Measurements from ENCODE around the gene HTR3C.
"Not testable (repeated sequence)": the region's sequence is repeated elsewhere in the genome, so short reads cannot be mapped to it uniquely, and the experiment has no call there.

The HTR3C gene

GRCh38 chr3:184016811-184017671 is 35.8 kb upstream of the HTR3C start:
- Histone ChIP-seq H3K27me3 (no peaks in the 10 kb centered on the region), H3K4me3 (ENCODE audit: low read depth in 1 of 2, low read length in 1 of 2) (peak overlapping the region; percentile 97 to 100), H3K9me3 (no peaks in the 10 kb centered on the region), H3K27ac (peak overlapping the region; percentile 85), H3K36me3 (peaks cover 20% of the 10 kb centered on the region), H3K4me1 (ENCODE audit: control insufficient read depth in 1 of 2, insufficient read depth in 1 of 2, low read depth in 1 of 2, low read length in 1 of 2) (peaks cover 50 to 54% of the 10 kb centered on the region in 2 experiments)
- TF ChIP-seq CTCF (IDR thresholded peaks at IDR 0.05): peak; percentile 96

- Histone ChIP-seq H3K36me3 (peaks cover 14% of the 10 kb centered on the region), H3K27ac (peak within 1 kb of the TSS; percentile 85), H3K9me3 (no peaks in the 10 kb centered on the region), H3K4me3 (ENCODE audit: low read depth in 1 of 2, low read length in 1 of 2) (peak within 1 kb of the TSS; percentile 97 to 100), H3K4me1 (ENCODE audit: control insufficient read depth in 1 of 2, insufficient read depth in 1 of 2, low read depth in 1 of 2, low read length in 1 of 2) (peaks cover 58 to 62% of the 10 kb centered on the region in 2 experiments), H3K27me3 (no peaks in the 10 kb centered on the region)
- TF ChIP-seq CTCF (IDR thresholded peaks at IDR 0.05): peak; percentile 40
Observed at GRCh38 chr3:184017672-184018423, 35.0 kb upstream of the HTR3C start, which contains the start of gene ABCC5. ABCC5 (minus strand) TSS chr3:184017884; CDS start chr3:184014392, 3,492 bp downstream.

GRCh38 chr3:184018424-184018973 is 34.3 kb upstream of the HTR3C start:
- TF ChIP-seq CTCF (IDR thresholded peaks at IDR 0.05): no peak
- no peaks in the 10 kb centered on the region for H3K9me3 ChIP-seq
- peaks cover 7% of the 10 kb centered on the region for H3K36me3 ChIP-seq
- peak overlapping the region; percentile 97 to 100 for H3K4me3 ChIP-seq (ENCODE audit: low read depth in 1 of 2, low read length in 1 of 2)
- no peaks in the 10 kb centered on the region for H3K27me3 ChIP-seq
- peak overlapping the region; percentile 85 for H3K27ac ChIP-seq
- peaks cover 64 to 69% of the 10 kb centered on the region in 2 experiments for H3K4me1 ChIP-seq (ENCODE audit: control insufficient read depth in 1 of 2, insufficient read depth in 1 of 2, low read depth in 1 of 2, low read length in 1 of 2)

- Histone ChIP-seq H3K4me1 (ENCODE audit: control insufficient read depth in 1 of 2, insufficient read depth in 1 of 2, low read depth in 1 of 2, low read length in 1 of 2) (peaks cover 52 to 57% of the 10 kb centered on the region in 2 experiments), H3K27me3 (no peaks in the 10 kb centered on the region), H3K36me3 (no peaks in the 10 kb centered on the region), H3K27ac (peak overlapping the region; percentile 94), H3K4me3 (ENCODE audit: low read depth in 1 of 2, low read length in 1 of 2) (peak overlapping the region; percentile 46 to 50), H3K9me3 (no peaks in the 10 kb centered on the region)
- TF ChIP-seq CTCF (IDR thresholded peaks at IDR 0.05): no peak
Observed at GRCh38 chr3:184022323-184022722, 30.5 kb upstream of the HTR3C start.

GRCh38 chr3:184025256-184025655 is 27.6 kb upstream of the HTR3C start:
- not testable (repeated sequence) for H3K27ac ChIP-seq; H3K36me3 ChIP-seq; H3K9me3 ChIP-seq; H3K27me3 ChIP-seq; H3K4me3 ChIP-seq (ENCODE audit: low read depth in 1 of 2, low read length in 1 of 2)
- H3K4me1 ChIP-seq (ENCODE audit: control insufficient read depth in 1 of 2, insufficient read depth in 1 of 2, low read depth in 1 of 2, low read length in 1 of 2): peaks cover 35 to 39% of the 10 kb centered on the region in 2 experiments

GRCh38 chr3:184028275-184028890 is 24.5 kb upstream of the HTR3C start:
- H3K27ac ChIP-seq; H3K9me3 ChIP-seq; H3K36me3 ChIP-seq; H3K4me3 ChIP-seq (ENCODE audit: low read depth in 1 of 2, low read length in 1 of 2); H3K27me3 ChIP-seq: not testable (repeated sequence)
- H3K4me1 ChIP-seq (ENCODE audit: control insufficient read depth in 1 of 2, insufficient read depth in 1 of 2, low read depth in 1 of 2, low read length in 1 of 2): peaks cover 14 to 22% of the 10 kb centered on the region in 2 experiments

All from neutrophil (primary cell).